Endothelial cell of umbilical vein (primary cell): ENCODE measurements around the gene RIPK3. TPM values are rescaled to one million over a fixed set of nuclear protein-coding genes. Genes with fewer than 3 reads are reported as not detected.

ENCODE experiments used
- BruUV-seq: library from RNA; stranded (reverse); fragments of 400-500 nt; replicated peaks from 2 replicates; lab custom pipeline; 2021; lab: Mats Ljungman, UMichigan
- CTCF ChIA-PET: fragments of 300-600, 350-600 bp; sonication (Branson Sonifier 250); formaldehyde crosslinking; loops from one replicate; lab custom pipeline; 2021; ENCODE audit warnings: antibody characterized with exemption, inconsistent platforms; lab: Charles Lee
- POLR2A ChIA-PET: fragments of 300-600, 350-600 bp; sonication (Branson Sonifier 250); formaldehyde crosslinking; loops from one replicate; lab custom pipeline; 2021; ENCODE audit warnings: antibody characterized with exemption, inconsistent platforms; lab: Charles Lee
- DNase-seq: peaks from one replicate; pipeline ENCODE4 v3.0.0-alpha.2; 2011; ENCODE audit warnings: low read depth, low spot score
- FAIRE-seq: peaks from 2 replicates; lab custom pipeline; 2011; peaks lifted over from hg19 to GRCh38; lab: Jason Lieb, UNC
- H2AFZ ChIP-seq: 2 replicates; pipeline ENCODE4 v1.6.0; 2012; ENCODE audit warnings: low read depth, low read length, control low read depth, inconsistent platforms
- H3K27ac ChIP-seq: 2 replicates; pipeline ENCODE4 v1.5.1; 2011; ENCODE audit warnings: low read depth, mild to moderate bottlenecking, control low read depth, low read length, moderate library complexity; ENCODE audit not compliant: insufficient read depth
- H3K27me3 ChIP-seq, 2 experiments: 2 replicates each; pipeline versions ENCODE4 v1.6.0 to v1.6.1; 2011; ENCODE audit warnings: low read length in 2 of 2, mixed read lengths in 1 of 2; ENCODE audit not compliant: control insufficient read depth in 2 of 2, insufficient read depth in 2 of 2
- H3K36me3 ChIP-seq, 2 experiments: 2 replicates in 1 of 2; 3 replicates in 1 of 2; pipeline ENCODE4 v1.5.1; 2011; ENCODE audit warnings: low read length in 2 of 2, mild to moderate bottlenecking in 1 of 2, moderate library complexity in 1 of 2; ENCODE audit not compliant: control insufficient read depth in 2 of 2, insufficient read depth in 2 of 2; ENCODE audit errors: extremely low read depth in 1 of 2
- H3K4me1 ChIP-seq: 3 replicates; pipeline ENCODE4 v1.5.1; 2011; ENCODE audit warnings: mild to moderate bottlenecking, low read length; ENCODE audit not compliant: control insufficient read depth, insufficient read depth; ENCODE audit errors: extremely low read depth
- H3K4me2 ChIP-seq: 2 replicates; pipeline ENCODE4 v1.6.1; 2011; ENCODE audit warnings: low read length, control low read depth, mixed read lengths; ENCODE audit not compliant: insufficient read depth
- H3K4me3 ChIP-seq, 3 experiments: fragments of 200-600 bp in 1 of 3; sonication (generic), shearing (Covaris generic) in 1 of 3; replicated peaks in 1 of 3; 2 replicates each; pipeline ENCODE4 v1.5.1; 2011 to 2016; ENCODE audit warnings: control low read depth in 3 of 3, low read length in 3 of 3, mild to moderate bottlenecking in 2 of 3, inconsistent platforms in 1 of 3, low read depth in 1 of 3, moderate library complexity in 1 of 3; ENCODE audit not compliant: insufficient read depth in 1 of 3
- H3K79me2 ChIP-seq: 2 replicates; pipeline ENCODE4 v1.6.0; 2012; ENCODE audit warnings: low read length, inconsistent platforms; ENCODE audit not compliant: control insufficient read depth, insufficient read depth
- H3K9ac ChIP-seq: replicated peaks from 2 replicates; pipeline ENCODE3; 2011; ENCODE audit warnings: low read length, control low read depth; ENCODE audit not compliant: insufficient read depth; ENCODE audit errors: extremely low read depth
- H3K9me1 ChIP-seq: replicated peaks from 3 replicates; pipeline ENCODE4 v1.6.0; 2011; ENCODE audit warnings: mild to moderate bottlenecking, low read length; ENCODE audit not compliant: control insufficient read depth, insufficient read depth; ENCODE audit errors: extremely low read depth
- H3K9me3 ChIP-seq: replicated peaks from 2 replicates; pipeline ENCODE4 v1.5.1; 2012; ENCODE audit warnings: low read length, inconsistent platforms; ENCODE audit not compliant: control insufficient read depth, insufficient read depth
- H4K20me1 ChIP-seq: replicated peaks from 2 replicates; pipeline ENCODE3; 2011; ENCODE audit warnings: mild to moderate bottlenecking, low read length; ENCODE audit not compliant: control insufficient read depth, insufficient read depth; ENCODE audit errors: extremely low read depth
- CTCF ChIP-seq, 2 donors: IDR thresholded peaks; 1 replicate in 1 of 2; 2 replicates in 1 of 2; pipeline ENCODE4 v1.5.1; 2011; ENCODE audit warnings: low read length in 2 of 2, mild to moderate bottlenecking in 2 of 2, moderate library complexity in 2 of 2, control low read depth in 1 of 2, inconsistent platforms in 1 of 2, low read depth in 1 of 2; ENCODE audit not compliant: insufficient read depth in 1 of 2; ENCODE audit errors: extremely low read depth in 1 of 2
- EZH2 ChIP-seq: IDR thresholded peaks from 2 replicates; pipeline ENCODE4 v1.6.1; 2012; ENCODE audit warnings: borderline replicate concordance, low read depth, mild to moderate bottlenecking, moderate library complexity, low read length, inconsistent platforms; ENCODE audit not compliant: severe bottlenecking
- FOS ChIP-seq: IDR thresholded peaks from 2 replicates; pipeline ENCODE4 v1.6.1; 2011; ENCODE audit warnings: mild to moderate bottlenecking, low read length, moderate library complexity, borderline replicate concordance; ENCODE audit not compliant: insufficient read depth
- GATA2 ChIP-seq: IDR thresholded peaks from 2 replicates; pipeline ENCODE4 v1.7.0; 2011; ENCODE audit warnings: low read depth, mild to moderate bottlenecking, moderate library complexity, mixed read lengths, low read length; ENCODE audit not compliant: insufficient read length, insufficient read depth
- JUN ChIP-seq: IDR thresholded peaks from 2 replicates; pipeline ENCODE4 v1.6.1; 2011; ENCODE audit warnings: borderline replicate concordance, low read depth; ENCODE audit not compliant: insufficient read length, insufficient read depth
- MAX ChIP-seq: IDR thresholded peaks from 2 replicates; pipeline ENCODE4 v1.6.1; 2011; ENCODE audit not compliant: insufficient read depth, insufficient read length
- MYC ChIP-seq: IDR thresholded peaks from one replicate; pipeline ENCODE4 v1.6.1; 2011; ENCODE audit warnings: mild to moderate bottlenecking, low read depth, low read length
- POLR2A ChIP-seq: IDR thresholded peaks from 2 replicates; pipeline ENCODE4 v1.6.1; 2012; ENCODE audit warnings: low read depth, mild to moderate bottlenecking, control low read depth, low read length
- POLR2AphosphoS5 ChIP-seq: IDR thresholded peaks from 2 replicates; pipeline ENCODE4 v1.6.1; 2012; ENCODE audit warnings: low read depth, mild to moderate bottlenecking, control low read depth, low read length, moderate library complexity; ENCODE audit not compliant: insufficient read depth
- dilution Hi-C: fragments of 300-500 bp; cut with MboI; formaldehyde crosslinking; loops from one replicate; pipeline ENCODE4 v1.15.0; 2019; ENCODE audit warnings: low sequenced_read_pairs; ENCODE audit not compliant: extremely low pct_ligation_motif_present
- intact Hi-C: fragments of 100-400 bp; cut with micrococcal nuclease; formaldehyde crosslinking; loops from one replicate; pipeline ENCODE4 v1.10.0; 2022
- polyA plus RNA-seq, 4 experiments: library from polyadenylated mRNA; depleted of rRNA in 3 of 4; stranded (reverse) in 3 of 4; unstranded in 1 of 4; fragments of >200 nt; gene quantifications; 2 replicates each; pipeline versions ENCODE4 v1.2.1 to v1.2.3, GENCODE V29; 2011 to 2012; ENCODE audit warnings: missing spikeins in 1 of 4
- total RNA-seq: library from RNA; stranded (reverse); gene quantifications from 2 replicates; pipeline ENCODE4 v1.2.3, GENCODE V29; 2021

RIPK3 gene
- total and polyA plus RNA-seq, 2 donors (not counting 3 experiments of a cell fraction or from before 2014, with no cell fraction given), result 3.1 to 5.1 TPM

- no peaks in the 10 kb centered on the region for H3K27me3 ChIP-seq
- DNase-seq (no peak), FAIRE-seq (no peak)
- H3K4me2 ChIP-seq, result no peak overlapping the region
- no TSS peak for BruUV-seq
- H3K4me1 ChIP-seq, result peaks cover 5% of the 10 kb centered on the region
- H3K9me3 ChIP-seq, result no peaks in the 10 kb centered on the region
- H2AFZ ChIP-seq, result no peak overlapping the region
- intact Hi-C loops, result no loop called here
- H3K79me2 ChIP-seq, result no peaks in the 10 kb centered on the region
- H3K9me1 ChIP-seq, result no peaks in the 10 kb centered on the region
- peaks cover 0 to 17% of the 10 kb centered on the region in 2 experiments for H3K36me3 ChIP-seq
- no peak overlapping the region for H3K4me3 ChIP-seq
- ChIA-PET CTCF (interaction anchor here (4.4 to 20.1 kb wide), 3 partner anchors 10 to 111 kb away, joined by 14 to 811 read pairs (median 23); partner anchors contain the start of genes CBLN3, CIDEB and KHNYN), POLR2A (no interaction called here)
- dilution Hi-C loops, result no loop called here
- no peaks in the 10 kb centered on the region for H4K20me1 ChIP-seq
- H3K9ac ChIP-seq, result no peak overlapping the region
- no peak overlapping the region for H3K27ac ChIP-seq
- TF ChIP-seq GATA2, result no peak
- no peak for TF ChIP-seq POLR2A
- TF ChIP-seq POLR2AphosphoS5, result no peak
- no peak for TF ChIP-seq MYC
- no peak for TF ChIP-seq CTCF (IDR thresholded peaks at IDR 0.05; ENCODE audit: extremely low read depth in 1 of 2, insufficient read depth in 1 of 2, low read depth in 1 of 2, low read length in 2 of 2)
- no peak for TF ChIP-seq MAX
- TF ChIP-seq EZH2, result no peak
- no peak for TF ChIP-seq FOS
- no peak for TF ChIP-seq JUN
These were observed 16.4 kb downstream of the RIPK3 start for GRCh38 chr14:24323341-24323740.
